ENCODE data around the gene MUS81.

- TF ChIP-seq, protein P1, sequence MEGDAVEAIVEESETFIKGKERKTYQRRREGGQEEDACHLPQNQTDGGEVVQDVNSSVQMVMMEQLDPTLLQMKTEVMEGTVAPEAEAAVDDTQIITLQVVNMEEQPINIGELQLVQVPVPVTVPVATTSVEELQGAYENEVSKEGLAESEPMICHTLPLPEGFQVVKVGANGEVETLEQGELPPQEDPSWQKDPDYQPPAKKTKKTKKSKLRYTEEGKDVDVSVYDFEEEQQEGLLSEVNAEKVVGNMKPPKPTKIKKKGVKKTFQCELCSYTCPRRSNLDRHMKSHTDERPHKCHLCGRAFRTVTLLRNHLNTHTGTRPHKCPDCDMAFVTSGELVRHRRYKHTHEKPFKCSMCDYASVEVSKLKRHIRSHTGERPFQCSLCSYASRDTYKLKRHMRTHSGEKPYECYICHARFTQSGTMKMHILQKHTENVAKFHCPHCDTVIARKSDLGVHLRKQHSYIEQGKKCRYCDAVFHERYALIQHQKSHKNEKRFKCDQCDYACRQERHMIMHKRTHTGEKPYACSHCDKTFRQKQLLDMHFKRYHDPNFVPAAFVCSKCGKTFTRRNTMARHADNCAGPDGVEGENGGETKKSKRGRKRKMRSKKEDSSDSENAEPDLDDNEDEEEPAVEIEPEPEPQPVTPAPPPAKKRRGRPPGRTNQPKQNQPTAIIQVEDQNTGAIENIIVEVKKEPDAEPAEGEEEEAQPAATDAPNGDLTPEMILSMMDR (IDR thresholded peaks at IDR 0.05), result no peak
- TF ChIP-seq POLR2A (IDR thresholded peaks at IDR 0.05), result no peak
- no peak for TF ChIP-seq EP300 (IDR thresholded peaks at IDR 0.05)
- TF ChIP-seq POLR2AphosphoS5 (IDR thresholded peaks at IDR 0.05), result peak in 1 of 4 donors; percentile 35
Measured at GRCh38 chr11:65868076-65868667, 7.9 kb downstream of the MUS81 start.
